ENCODE data around the gene NOTCH4. TPM values are rescaled to one million over a fixed set of nuclear protein-coding genes. Genes with fewer than 3 reads are reported as not detected.
A peak's percentile ranks its signal among the peaks of the same experiment; 100 is the strongest.

NOTCH4 gene
- total RNA-seq, 1 experiment from 2014 or later: 2.3 TPM

DNA sequence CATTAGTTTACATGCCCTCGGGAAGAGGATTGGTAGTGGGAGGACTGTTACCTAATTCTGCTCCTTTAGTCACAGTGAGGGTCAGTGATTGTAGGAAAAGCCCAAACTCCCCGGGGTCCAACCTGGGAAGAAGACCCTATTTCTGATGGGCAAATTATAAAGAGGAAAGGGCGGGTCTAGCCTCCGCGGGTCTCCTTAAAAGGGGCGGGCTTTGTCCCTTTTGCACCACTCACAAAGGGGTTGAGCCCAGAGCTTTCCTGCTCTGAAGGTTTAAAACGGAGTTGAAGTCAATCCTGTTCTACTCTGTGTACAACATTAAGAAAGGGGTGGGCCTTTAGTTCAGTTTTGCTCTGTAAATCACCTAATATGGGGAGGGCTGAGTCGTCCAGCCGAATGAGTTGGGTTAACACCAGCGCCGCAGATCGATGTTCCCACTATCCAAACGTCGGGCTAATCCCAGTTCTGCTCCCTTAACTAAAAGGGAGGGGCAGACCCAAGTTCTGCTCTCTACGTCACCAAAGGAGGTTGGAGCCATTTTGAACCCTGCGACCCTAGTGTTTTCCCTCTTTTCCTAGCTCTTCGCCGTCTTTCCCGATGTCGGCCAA is 46.6 kb downstream of the NOTCH4 start:
- Mint-ChIP-seq H3K4me1 (peaks cover 44 to 47% of the 10 kb centered on the region in 2 experiments), H3K27me3 (ENCODE audit: low read depth) (no peaks in the 10 kb centered on the region; the same call in 1 of the 2 replicates), H3K4me3 (peak overlapping the region; percentile 83 to 86), H3K27ac (peak overlapping the region; percentile 98), H3K9me3 (no peaks in the 10 kb centered on the region; a peak in 1 of 5 replicates), H3K36me3 (ENCODE audit: insufficient read depth in 1 of 3, low read depth in 3 of 3) (peaks cover 22 to 36% (median 36%) of the 10 kb centered on the region in 3 experiments)
- H3K79me2 ChIP-seq (ENCODE audit: insufficient read depth, low read length): peaks cover 20% of the 10 kb centered on the region; the same call in 1 of the 2 replicates
- peak overlapping the region; percentile 86; the same call in 1 of the 2 replicates for H3K14ac ChIP-seq (ENCODE audit: insufficient read depth, low read length)
- no peak overlapping the region for H4K91ac ChIP-seq (ENCODE audit: insufficient read length, low read depth, low read length)
- peak overlapping the region; percentile 83 for H3K9ac ChIP-seq (ENCODE audit: extremely low read depth, insufficient read length, low read length)
- H3K4me1 ChIP-seq (ENCODE audit: insufficient read depth, low read length): peaks cover 7% of the 10 kb centered on the region
- no peak overlapping the region for H2BK15ac ChIP-seq (ENCODE audit: low read depth, low read length)
- no peak overlapping the region for H2BK12ac ChIP-seq (ENCODE audit: insufficient read length, low read depth, low read length)
- no peak overlapping the region for H2AFZ ChIP-seq (ENCODE audit: low read length)
- H3K4ac ChIP-seq (ENCODE audit: low read depth, low read length): peak overlapping the region; percentile 43; the same call in 1 of the 2 replicates
- H3K18ac ChIP-seq (ENCODE audit: insufficient read length, low read depth, low read length): peak overlapping the region; percentile 90
- peak overlapping the region; percentile 76 for H3T11ph ChIP-seq (ENCODE audit: low read length)
- peak overlapping the region; percentile 11 for H2BK5ac ChIP-seq (ENCODE audit: insufficient read length, low read length)
- H3K4me2 ChIP-seq (ENCODE audit: insufficient read depth, insufficient read length, low read length): peak overlapping the region; percentile 83
- H4K8ac ChIP-seq (replicated peaks; ENCODE audit: insufficient read length, low read depth, low read length): no peak overlapping the region
- H2BK120ac ChIP-seq (ENCODE audit: low read depth, low read length, poor library complexity, severe bottlenecking): peak overlapping the region; percentile 93
- H3K56ac ChIP-seq (ENCODE audit: insufficient read length, low read depth, low read length): no peak overlapping the region
- H3K23ac ChIP-seq (ENCODE audit: insufficient read length, low read depth, low read length): no peak overlapping the region
- H3K9me3 ChIP-seq (ENCODE audit: control insufficient read depth, low read depth, low read length): no peaks in the 10 kb centered on the region
- peak overlapping the region; percentile 68 for H3K27ac ChIP-seq (ENCODE audit: insufficient read length, low read depth, low read length)
- peaks cover 22% of the 10 kb centered on the region for H3K23me2 ChIP-seq (ENCODE audit: insufficient read length, low read depth, low read length, poor library complexity, severe bottlenecking)
- H4K20me1 ChIP-seq (ENCODE audit: control insufficient read depth, insufficient read depth, insufficient read length): no peaks in the 10 kb centered on the region
- peak overlapping the region; percentile 28 for H4K5ac ChIP-seq (ENCODE audit: insufficient read length, low read depth, low read length)
- DNase-seq: peak; percentile 69
- TF ChIP-seq, protein P1, sequence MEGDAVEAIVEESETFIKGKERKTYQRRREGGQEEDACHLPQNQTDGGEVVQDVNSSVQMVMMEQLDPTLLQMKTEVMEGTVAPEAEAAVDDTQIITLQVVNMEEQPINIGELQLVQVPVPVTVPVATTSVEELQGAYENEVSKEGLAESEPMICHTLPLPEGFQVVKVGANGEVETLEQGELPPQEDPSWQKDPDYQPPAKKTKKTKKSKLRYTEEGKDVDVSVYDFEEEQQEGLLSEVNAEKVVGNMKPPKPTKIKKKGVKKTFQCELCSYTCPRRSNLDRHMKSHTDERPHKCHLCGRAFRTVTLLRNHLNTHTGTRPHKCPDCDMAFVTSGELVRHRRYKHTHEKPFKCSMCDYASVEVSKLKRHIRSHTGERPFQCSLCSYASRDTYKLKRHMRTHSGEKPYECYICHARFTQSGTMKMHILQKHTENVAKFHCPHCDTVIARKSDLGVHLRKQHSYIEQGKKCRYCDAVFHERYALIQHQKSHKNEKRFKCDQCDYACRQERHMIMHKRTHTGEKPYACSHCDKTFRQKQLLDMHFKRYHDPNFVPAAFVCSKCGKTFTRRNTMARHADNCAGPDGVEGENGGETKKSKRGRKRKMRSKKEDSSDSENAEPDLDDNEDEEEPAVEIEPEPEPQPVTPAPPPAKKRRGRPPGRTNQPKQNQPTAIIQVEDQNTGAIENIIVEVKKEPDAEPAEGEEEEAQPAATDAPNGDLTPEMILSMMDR (conservative IDR thresholded peaks at IDR 0.05): no peak
- no peak overlapping the region for H2AK5ac ChIP-seq (ENCODE audit: insufficient read length, low read length)
- H3K27me3 ChIP-seq (ENCODE audit: insufficient read depth, low read length): no peaks in the 10 kb centered on the region
- H3K79me1 ChIP-seq (ENCODE audit: insufficient read depth, low read depth, low read length, poor library complexity, severe bottlenecking): no peaks in the 10 kb centered on the region
- no peak overlapping the region for H2BK20ac ChIP-seq (ENCODE audit: low read depth, low read length, poor library complexity, severe bottlenecking)
- no CpG with 5 or more reads among the region's 20 CpGs for WGBS (ENCODE audit: extremely low coverage, insufficient read length, low lambda C conversion rate)

All from H9 (cell line).